Measurements from ENCODE around the gene CLEC2A. TPM values are rescaled to one million over a fixed set of nuclear protein-coding genes. Genes with fewer than 3 reads are reported as not detected.
A peak's percentile ranks its signal among the peaks of the same experiment; 100 is the strongest.

Gene CLEC2A
- total and polyA plus RNA-seq, 9 of the 15 experiments (the other 6 are each of a cell fraction or from before 2014, with no cell fraction given): not detected

DNA sequence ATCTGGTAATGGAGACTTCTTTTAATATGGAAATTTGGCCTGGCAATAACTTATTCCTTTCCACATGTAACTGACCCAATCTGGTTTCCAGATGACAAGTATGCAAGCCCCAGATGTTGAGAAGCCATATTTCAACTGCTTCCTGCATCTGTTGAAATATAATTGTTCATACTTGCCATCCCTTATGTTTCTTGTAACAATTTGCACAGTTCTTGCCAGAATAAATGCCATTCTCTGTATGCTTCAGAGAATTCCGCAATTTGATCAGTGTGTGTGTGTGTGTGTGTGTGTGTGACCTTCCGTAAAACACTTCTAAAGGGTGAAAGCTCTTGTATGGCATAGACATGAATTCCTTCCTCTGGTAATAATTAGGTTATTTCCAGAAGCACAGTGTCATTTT, 1.8 kb upstream of the CLEC2A start:
- peak; percentile 67 for FAIRE-seq
- DNase-seq (ENCODE audit: extremely low read depth in 1 of 4, low spot score in 3 of 4): no peak
- Histone ChIP-seq H3K4me3 (no peak overlapping the region), H3K9me3 (replicated peaks; ENCODE audit: control insufficient read depth, insufficient read depth, low read depth, low read length) (no peaks in the 10 kb centered on the region), H3K36me3 (ENCODE audit: control insufficient read depth, insufficient read depth, low read length) (no peaks in the 10 kb centered on the region), H3K4me1 (replicated peaks in 1 of 2; ENCODE audit: control insufficient read depth in 2 of 2, insufficient read depth in 2 of 2, low read length in 2 of 2) (no peaks in the 10 kb centered on the region), H3K4me2 (ENCODE audit: insufficient read depth, low read length) (no peak overlapping the region), H3K27me3 (ENCODE audit: control insufficient read depth in 2 of 2, insufficient read depth in 2 of 2, low read length in 2 of 2) (no peaks in the 10 kb centered on the region), H3K9me1 (ENCODE audit: control insufficient read depth, insufficient read depth, low read length) (no peaks in the 10 kb centered on the region), H3K79me2 (ENCODE audit: control insufficient read depth, insufficient read depth, low read length) (no peaks in the 10 kb centered on the region), H4K20me1 (replicated peaks; ENCODE audit: control insufficient read depth, insufficient read depth, low read length) (no peaks in the 10 kb centered on the region), H2AFZ (ENCODE audit: low read depth, low read length) (no peak overlapping the region), H3K27ac (ENCODE audit: extremely low read depth, low read depth, low read length) (no peak overlapping the region), H3K9ac (ENCODE audit: insufficient read depth in 1 of 2, low read depth in 2 of 2, low read length in 2 of 2) (no peak overlapping the region)
- intact Hi-C loops (cut with micrococcal nuclease): loop anchor here (10.0 kb wide), 1 partner anchor 61 kb away; the partner anchor contains the start of gene CLEC1B
- ChIA-PET POLR2A (no interaction called here), CTCF (ENCODE audit: low intra/inter-chr PET ratio) (no interaction called here)
- TF ChIP-seq PRMT5 (CRISPR knock-in tag; IDR thresholded peaks at IDR 0.05): no peak
- TF ChIP-seq ETV5 (CRISPR knock-in tag; IDR thresholded peaks at IDR 0.05; ENCODE audit: low read depth): no peak
- TF ChIP-seq ZNF232 (CRISPR knock-in tag; IDR thresholded peaks at IDR 0.05): no peak
- in situ Hi-C loops (cut with MboI): loop anchor here (10.0 kb wide), 1 partner anchor 99 kb away; no protein-coding TSS in a partner anchor
- no TSS peak for BruUV-seq (replicated peaks)
- 29% methylated on average over 2 of the region's 2 CpGs for WGBS (ENCODE audit: insufficient coverage, low coverage, missing lambda C conversion rate)
- ATAC-seq: no peak

DNA sequence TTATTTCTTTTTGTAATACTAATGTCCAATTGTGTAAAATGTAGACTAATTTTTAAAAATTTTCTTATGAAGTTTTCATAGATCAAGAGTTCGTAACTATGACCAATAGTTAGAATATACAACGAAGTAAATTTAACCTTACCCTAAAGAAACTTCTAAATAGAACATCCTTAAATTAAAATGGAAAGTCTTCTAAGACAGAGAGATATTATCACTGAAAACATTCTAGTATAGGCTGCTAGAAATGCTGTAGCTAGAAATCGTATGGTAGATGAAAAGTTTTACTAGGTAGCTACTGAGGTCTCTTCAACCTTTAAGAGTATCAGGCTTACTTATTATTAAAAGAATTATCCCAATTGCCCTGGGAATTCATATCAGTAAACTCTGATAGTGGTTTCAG, 925 bp downstream of the CLEC2A start:
- Histone ChIP-seq H3K79me2 (ENCODE audit: control insufficient read depth, insufficient read depth, low read length) (no peaks in the 10 kb centered on the region), H3K9me1 (ENCODE audit: control insufficient read depth, insufficient read depth, low read length) (no peaks in the 10 kb centered on the region), H3K4me1 (replicated peaks in 1 of 2; ENCODE audit: control insufficient read depth in 2 of 2, insufficient read depth in 2 of 2, low read length in 2 of 2) (no peaks in the 10 kb centered on the region), H3K4me3 (no peak overlapping the region), H2AFZ (ENCODE audit: low read depth, low read length) (no peak overlapping the region), H3K9ac (ENCODE audit: insufficient read depth in 1 of 2, low read depth in 2 of 2, low read length in 2 of 2) (no peak overlapping the region), H3K36me3 (ENCODE audit: control insufficient read depth, insufficient read depth, low read length) (no peaks in the 10 kb centered on the region), H3K27me3 (ENCODE audit: control insufficient read depth in 2 of 2, insufficient read depth in 2 of 2, low read length in 2 of 2) (no peaks in the 10 kb centered on the region), H3K4me2 (ENCODE audit: insufficient read depth, low read length) (no peak overlapping the region), H4K20me1 (replicated peaks; ENCODE audit: control insufficient read depth, insufficient read depth, low read length) (no peaks in the 10 kb centered on the region), H3K27ac (ENCODE audit: extremely low read depth, low read depth, low read length) (no peak overlapping the region), H3K9me3 (replicated peaks; ENCODE audit: control insufficient read depth, insufficient read depth, low read depth, low read length) (no peaks in the 10 kb centered on the region)
- DNase-seq (ENCODE audit: extremely low read depth in 1 of 4, low spot score in 3 of 4) (no peak), ATAC-seq (no peak), FAIRE-seq (no peak)
- ChIA-PET CTCF (ENCODE audit: low intra/inter-chr PET ratio) (no interaction called here), POLR2A (no interaction called here)
- in situ Hi-C loops (cut with MboI) (loop anchor here (10.0 kb wide), 1 partner anchor 96 kb away; no protein-coding TSS in a partner anchor), intact Hi-C loops (cut with micrococcal nuclease) (loop anchor here (10.0 kb wide), 1 partner anchor 64 kb away; the partner anchor contains the start of gene CLEC1B)
- no TSS peak for BruUV-seq (replicated peaks)
- 11% methylated on average over 3 of the region's 3 CpGs for WGBS (ENCODE audit: insufficient coverage, low coverage, missing lambda C conversion rate)
- no peak for TF ChIP-seq ZNF239 (CRISPR knock-in tag; IDR thresholded peaks at IDR 0.05)
- TF ChIP-seq SRF (CRISPR knock-in tag; IDR thresholded peaks at IDR 0.05): no peak
- TF ChIP-seq ZNF12 (CRISPR knock-in tag; IDR thresholded peaks at IDR 0.05): no peak
- TF ChIP-seq, protein P1, sequence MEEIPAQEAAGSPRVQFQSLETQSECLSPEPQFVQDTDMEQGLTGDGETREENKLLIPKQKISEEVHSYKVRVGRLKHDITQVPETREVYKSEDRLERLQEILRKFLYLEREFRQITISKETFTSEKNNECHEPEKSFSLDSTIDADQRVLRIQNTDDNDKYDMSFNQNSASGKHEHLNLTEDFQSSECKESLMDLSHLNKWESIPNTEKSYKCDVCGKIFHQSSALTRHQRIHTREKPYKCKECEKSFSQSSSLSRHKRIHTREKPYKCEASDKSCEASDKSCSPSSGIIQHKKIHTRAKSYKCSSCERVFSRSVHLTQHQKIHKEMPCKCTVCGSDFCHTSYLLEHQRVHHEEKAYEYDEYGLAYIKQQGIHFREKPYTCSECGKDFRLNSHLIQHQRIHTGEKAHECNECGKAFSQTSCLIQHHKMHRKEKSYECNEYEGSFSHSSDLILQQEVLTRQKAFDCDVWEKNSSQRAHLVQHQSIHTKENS (CRISPR knock-in tag; IDR thresholded peaks at IDR 0.05): no peak
- no peak for TF ChIP-seq DACH1 (IDR thresholded peaks at IDR 0.05; ENCODE audit: partially characterized antibody)
- TF ChIP-seq GATA2 (CRISPR knock-in tag; IDR thresholded peaks at IDR 0.05): no peak
- no peak for TF ChIP-seq EWSR1 (IDR thresholded peaks at IDR 0.05; ENCODE audit: borderline replicate concordance, low read depth, partially characterized antibody)
- no peak for TF ChIP-seq TCF7L2 (IDR thresholded peaks at IDR 0.05; ENCODE audit: low read depth, low read length)
- TF ChIP-seq PML (IDR thresholded peaks at IDR 0.05; ENCODE audit: low read length): no peak
- TF ChIP-seq ADNP (tag; IDR thresholded peaks at IDR 0.05): no peak
- TF ChIP-seq NFIX (CRISPR knock-in tag; IDR thresholded peaks at IDR 0.05; ENCODE audit: low read depth): no peak
- TF ChIP-seq, protein P2, sequence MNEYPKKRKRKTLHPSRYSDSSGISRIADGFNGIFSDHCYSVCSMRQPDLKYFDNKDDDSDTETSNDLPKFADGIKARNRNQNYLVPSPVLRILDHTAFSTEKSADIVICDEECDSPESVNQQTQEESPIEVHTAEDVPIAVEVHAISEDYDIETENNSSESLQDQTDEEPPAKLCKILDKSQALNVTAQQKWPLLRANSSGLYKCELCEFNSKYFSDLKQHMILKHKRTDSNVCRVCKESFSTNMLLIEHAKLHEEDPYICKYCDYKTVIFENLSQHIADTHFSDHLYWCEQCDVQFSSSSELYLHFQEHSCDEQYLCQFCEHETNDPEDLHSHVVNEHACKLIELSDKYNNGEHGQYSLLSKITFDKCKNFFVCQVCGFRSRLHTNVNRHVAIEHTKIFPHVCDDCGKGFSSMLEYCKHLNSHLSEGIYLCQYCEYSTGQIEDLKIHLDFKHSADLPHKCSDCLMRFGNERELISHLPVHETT (CRISPR knock-in tag; conservative IDR thresholded peaks at IDR 0.05 in 1 of 2, IDR thresholded peaks at IDR 0.05 in 1 of 2): no peak
